GM12878 (cell line): ENCODE data around the gene FOXB1.

Experiments
- CEBPB ChIP-seq, 2 experiments: fragments of 150-350 bp in 1 of 2; IDR thresholded peaks; 2 replicates each; pipeline ENCODE4 v1.6.1; 2012 to 2014; ENCODE audit warnings: low read depth in 2 of 2, low read length in 2 of 2, borderline replicate concordance in 1 of 2, inconsistent platforms in 1 of 2
- ETV6 ChIP-seq, 2 experiments: fragments of 450-650 bp in 1 of 2; IDR thresholded peaks in 1 of 2; conservative IDR thresholded peaks in 1 of 2; 2 replicates each; pipeline ENCODE4 v1.6.1; 2014; ENCODE audit warnings: antibody characterized with exemption in 1 of 2, borderline replicate concordance in 1 of 2, low read depth in 1 of 2, mild to moderate bottlenecking in 1 of 2, moderate library complexity in 1 of 2
- POLR2A ChIP-seq: IDR thresholded peaks from 2 replicates; pipeline ENCODE4 v1.6.1; 2011; ENCODE audit warnings: low read depth, mild to moderate bottlenecking, low read length
- SMC3 ChIP-seq: IDR thresholded peaks from 2 replicates; pipeline ENCODE4 v1.6.1; 2011; ENCODE audit warnings: low read length, improper control_type of control experiment, borderline replicate concordance
- SREBF2 ChIP-seq: IDR thresholded peaks from 2 replicates; pipeline ENCODE4 v1.6.1; 2012; ENCODE audit warnings: mild to moderate bottlenecking, low read length
- SUPT20H ChIP-seq: IDR thresholded peaks from 2 replicates; pipeline ENCODE4 v1.6.1; 2011; ENCODE audit warnings: low read depth, mild to moderate bottlenecking, low read length, moderate library complexity, borderline replicate concordance; ENCODE audit not compliant: control insufficient read depth
- TF ChIP-seq, protein P1 (sequence below): IDR thresholded peaks from 2 replicates; pipeline ENCODE4 v1.6.1; 2011; ENCODE audit warnings: mild to moderate bottlenecking, low read depth, low read length, moderate library complexity; ENCODE audit not compliant: insufficient replicate concordance
- TF ChIP-seq, protein P2 (sequence below), 3 experiments: IDR thresholded peaks in 2 of 3; conservative IDR thresholded peaks in 1 of 3; 2 replicates each; pipeline ENCODE4 v1.5.1; 2011; ENCODE audit warnings: low read depth in 3 of 3, low read length in 3 of 3, mild to moderate bottlenecking in 3 of 3, control low read depth in 2 of 3, moderate library complexity in 2 of 3, inconsistent platforms in 1 of 3, mixed read lengths in 1 of 3; ENCODE audit not compliant: control insufficient read depth in 2 of 3, insufficient read depth in 1 of 3; ENCODE audit errors: extremely low read depth in 1 of 3

DNA sequence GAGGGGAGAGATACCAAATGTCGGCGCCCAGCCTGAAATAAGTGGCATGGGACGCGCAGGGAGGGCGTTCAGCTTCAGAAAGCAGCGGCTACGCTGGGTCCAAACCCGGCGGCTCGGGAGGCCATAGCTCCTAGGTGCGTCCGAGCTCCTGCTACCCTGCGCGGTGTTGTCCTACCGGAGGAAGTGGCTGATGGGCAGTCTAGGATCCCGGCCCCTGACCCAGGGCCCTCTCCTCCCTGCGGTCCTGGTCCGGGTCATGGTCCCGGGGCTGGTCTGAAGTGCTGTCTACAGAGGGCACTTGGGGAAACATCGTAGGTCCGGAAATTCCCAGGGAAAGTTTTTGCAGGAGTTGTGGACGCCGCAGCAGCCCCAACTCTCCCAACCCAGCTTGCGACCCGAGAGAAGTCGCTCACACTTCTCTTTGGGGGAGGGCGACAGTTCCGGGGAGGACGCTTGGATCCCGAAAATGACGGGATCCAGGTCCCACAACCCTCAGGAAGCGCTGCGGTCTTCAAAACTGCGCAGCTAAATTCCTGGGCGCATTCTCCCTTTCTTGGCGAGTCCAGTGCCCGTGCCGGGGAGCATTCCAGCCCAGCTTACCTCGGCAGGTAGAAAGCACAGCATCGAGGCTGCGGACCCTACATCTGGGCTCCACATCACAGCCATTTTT lies 9.1 kb upstream of the FOXB1 start:
- TF ChIP-seq, protein P1, sequence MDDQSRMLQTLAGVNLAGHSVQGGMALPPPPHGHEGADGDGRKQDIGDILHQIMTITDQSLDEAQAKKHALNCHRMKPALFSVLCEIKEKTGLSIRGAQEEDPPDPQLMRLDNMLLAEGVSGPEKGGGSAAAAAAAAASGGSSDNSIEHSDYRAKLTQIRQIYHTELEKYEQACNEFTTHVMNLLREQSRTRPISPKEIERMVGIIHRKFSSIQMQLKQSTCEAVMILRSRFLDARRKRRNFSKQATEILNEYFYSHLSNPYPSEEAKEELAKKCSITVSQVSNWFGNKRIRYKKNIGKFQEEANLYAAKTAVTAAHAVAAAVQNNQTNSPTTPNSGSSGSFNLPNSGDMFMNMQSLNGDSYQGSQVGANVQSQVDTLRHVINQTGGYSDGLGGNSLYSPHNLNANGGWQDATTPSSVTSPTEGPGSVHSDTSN: no peak
- TF ChIP-seq, protein P2, sequence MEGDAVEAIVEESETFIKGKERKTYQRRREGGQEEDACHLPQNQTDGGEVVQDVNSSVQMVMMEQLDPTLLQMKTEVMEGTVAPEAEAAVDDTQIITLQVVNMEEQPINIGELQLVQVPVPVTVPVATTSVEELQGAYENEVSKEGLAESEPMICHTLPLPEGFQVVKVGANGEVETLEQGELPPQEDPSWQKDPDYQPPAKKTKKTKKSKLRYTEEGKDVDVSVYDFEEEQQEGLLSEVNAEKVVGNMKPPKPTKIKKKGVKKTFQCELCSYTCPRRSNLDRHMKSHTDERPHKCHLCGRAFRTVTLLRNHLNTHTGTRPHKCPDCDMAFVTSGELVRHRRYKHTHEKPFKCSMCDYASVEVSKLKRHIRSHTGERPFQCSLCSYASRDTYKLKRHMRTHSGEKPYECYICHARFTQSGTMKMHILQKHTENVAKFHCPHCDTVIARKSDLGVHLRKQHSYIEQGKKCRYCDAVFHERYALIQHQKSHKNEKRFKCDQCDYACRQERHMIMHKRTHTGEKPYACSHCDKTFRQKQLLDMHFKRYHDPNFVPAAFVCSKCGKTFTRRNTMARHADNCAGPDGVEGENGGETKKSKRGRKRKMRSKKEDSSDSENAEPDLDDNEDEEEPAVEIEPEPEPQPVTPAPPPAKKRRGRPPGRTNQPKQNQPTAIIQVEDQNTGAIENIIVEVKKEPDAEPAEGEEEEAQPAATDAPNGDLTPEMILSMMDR (IDR thresholded peaks at IDR 0.05 in 2 of 3, conservative IDR thresholded peaks at IDR 0.05 in 1 of 3; ENCODE audit: control insufficient read depth in 2 of 3, extremely low read depth in 1 of 3, insufficient read depth in 1 of 3, low read depth in 3 of 3, low read length in 3 of 3): no peak
- TF ChIP-seq ETV6 (conservative IDR thresholded peaks at IDR 0.05 in 1 of 2, IDR thresholded peaks at IDR 0.05 in 1 of 2; ENCODE audit: borderline replicate concordance in 1 of 2, low read depth in 1 of 2) (no peak), SMC3 (no peak), POLR2A (no peak), CEBPB (IDR thresholded peaks at IDR 0.05; ENCODE audit: borderline replicate concordance in 1 of 2, low read depth in 2 of 2, low read length in 2 of 2) (no peak), SREBF2 (no peak), SUPT20H (no peak)
